ENCODE data around the gene SLC23A1.

SLC23A1 gene

GRCh38 chr5:139406963-139407362 lies 23.9 kb upstream of the SLC23A1 start:
- no peak for DNase-seq

- DNase-seq = no peak
Observed at GRCh38 chr5:139404484-139404840, 21.4 kb upstream of the SLC23A1 start.

- DNase-seq = peak; percentile 99
Observed at GRCh38 chr5:139403787-139404483, 20.8 kb upstream of the SLC23A1 start, which contains the start of gene SPATA24. SPATA24 (minus strand) TSS chr5:139404089; CDS start chr5:139404060, 29 bp downstream.

DNA sequence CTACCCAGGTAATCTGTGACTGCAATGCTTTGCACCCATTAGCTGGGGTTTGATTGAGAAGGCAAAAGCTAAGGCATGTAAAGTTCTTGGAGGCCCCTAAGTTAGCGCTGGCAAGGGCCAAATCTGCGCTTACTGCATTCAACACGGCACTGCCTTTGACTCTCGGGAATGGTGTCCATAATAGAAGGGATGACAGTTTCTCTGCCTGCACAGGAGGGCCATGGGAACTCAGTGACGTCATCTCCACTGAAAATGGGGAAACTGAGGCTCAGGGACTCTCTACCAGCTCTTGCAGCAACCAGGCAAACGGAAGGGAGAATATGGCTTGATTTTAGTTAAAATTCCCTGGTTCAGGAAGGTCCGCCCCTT lies 20.3 kb upstream of the SLC23A1 start:
- DNase-seq = no peak

DNA sequence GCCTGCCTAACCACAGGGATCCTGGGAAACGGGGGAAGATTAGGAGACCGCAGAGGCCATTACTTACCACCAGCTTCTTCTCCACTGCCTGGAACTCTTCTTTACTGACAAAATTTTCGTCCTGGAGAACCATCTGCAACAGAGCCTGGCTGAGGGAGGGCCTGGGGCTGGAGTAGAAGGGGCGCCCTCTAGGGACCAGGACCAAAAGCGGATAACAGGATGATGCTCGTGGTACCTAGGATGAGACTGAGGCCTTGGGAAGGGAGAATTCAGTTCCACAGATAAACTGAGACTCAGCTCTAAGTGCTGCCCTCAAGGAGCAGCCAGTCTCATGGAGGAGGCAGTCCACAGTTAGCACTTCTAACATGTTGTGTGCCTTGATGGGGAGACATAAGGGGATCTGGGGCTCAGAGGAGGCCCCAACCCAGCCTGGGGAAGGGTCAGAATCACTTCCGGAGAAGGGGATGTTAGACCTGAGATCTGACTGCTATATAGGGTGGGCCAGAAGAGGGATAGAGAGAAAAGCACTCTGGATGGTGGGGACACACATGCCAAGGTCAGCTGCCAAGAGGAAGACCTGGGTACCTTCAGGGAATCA lies 19.6 kb upstream of the SLC23A1 start:
- no peak for DNase-seq

DNA sequence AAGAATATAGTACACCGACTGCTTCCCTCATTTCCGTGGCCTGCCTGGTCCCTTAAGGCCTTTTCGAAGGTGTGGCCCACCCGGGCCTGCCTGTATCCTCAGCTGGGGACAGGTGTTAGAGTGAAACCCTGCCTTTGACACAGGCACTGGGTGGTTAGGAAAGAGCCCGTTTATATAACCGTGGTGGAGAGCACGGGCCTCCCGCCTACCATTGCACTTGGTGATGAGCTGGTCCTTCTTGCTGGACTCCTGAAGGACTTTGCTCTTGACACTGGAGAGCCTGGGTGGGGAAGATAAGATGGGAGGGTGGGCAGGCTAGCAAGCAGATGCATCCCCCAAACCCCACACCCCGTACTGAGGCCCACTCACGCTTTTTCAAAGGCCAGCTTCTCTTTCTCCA lies 18.4 kb upstream of the SLC23A1 start:
- DNase-seq = no peak

- DNase-seq = no peak
Observed at GRCh38 chr5:139399501-139400121, 16.5 kb upstream of the SLC23A1 start.

- DNase-seq = no peak
Observed at GRCh38 chr5:139397921-139398320, 14.8 kb upstream of the SLC23A1 start.

DNA sequence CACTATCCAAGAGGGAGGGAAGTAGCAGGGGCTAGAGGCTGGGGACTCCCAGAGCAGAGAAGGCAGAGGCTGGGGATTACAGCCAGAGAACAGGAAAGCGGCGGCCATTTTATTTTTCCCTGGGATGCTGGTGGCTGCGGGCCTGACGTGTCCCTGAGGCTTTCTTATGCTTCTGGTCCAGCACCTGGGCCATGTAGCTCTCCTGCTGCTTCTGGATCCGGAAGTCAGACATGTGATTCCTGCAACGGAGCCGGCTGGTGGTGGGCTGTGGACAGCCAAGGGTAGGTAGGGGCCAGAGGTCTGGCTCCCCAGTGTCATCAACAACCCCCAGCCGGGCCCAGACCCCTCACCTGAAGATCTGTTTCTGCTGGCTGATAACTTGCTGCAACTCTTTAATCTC lies 13.6 kb upstream of the SLC23A1 start:
- no peak for DNase-seq

GRCh38 chr5:139395844-139396640 lies 12.9 kb upstream of the SLC23A1 start:
- no peak for DNase-seq

GRCh38 chr5:139394654-139395566 lies 11.8 kb upstream of the SLC23A1 start, which contains the start of gene PROB1:
PROB1 (minus strand) TSS chr5:139395104; CDS start chr5:139395081, 23 bp downstream.
- no peak for DNase-seq

DNA sequence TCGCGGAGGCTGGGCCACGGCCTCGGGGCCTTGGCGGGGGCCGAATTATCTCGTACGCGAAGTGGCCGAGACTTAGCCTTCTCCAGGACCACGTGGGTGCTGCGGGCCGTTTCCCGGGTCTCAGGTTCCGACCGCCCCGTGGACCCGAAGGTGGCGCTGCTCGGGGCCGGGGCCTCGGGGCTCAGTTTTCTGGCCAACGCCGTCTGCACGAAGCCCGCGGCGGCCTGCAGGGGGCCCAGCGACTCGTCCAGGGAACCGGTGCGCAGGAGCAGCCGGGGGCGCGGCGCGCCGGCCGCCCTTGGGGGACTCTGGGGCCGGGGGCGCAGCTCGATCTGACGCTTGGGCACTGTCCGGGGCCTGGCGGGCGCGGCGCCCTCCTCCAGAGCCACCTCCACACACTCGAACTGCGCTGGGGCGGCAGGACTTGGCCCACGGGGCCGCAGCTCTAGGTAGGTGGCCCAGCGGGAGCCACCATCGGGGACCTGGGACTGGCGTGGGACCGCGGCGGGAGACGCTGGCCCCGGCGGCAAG lies 11.1 kb upstream of the SLC23A1 start:
- DNase-seq = peak; percentile 86

- no peak for DNase-seq
Observed at GRCh38 chr5:139393497-139394122, 10.5 kb upstream of the SLC23A1 start.

DNA sequence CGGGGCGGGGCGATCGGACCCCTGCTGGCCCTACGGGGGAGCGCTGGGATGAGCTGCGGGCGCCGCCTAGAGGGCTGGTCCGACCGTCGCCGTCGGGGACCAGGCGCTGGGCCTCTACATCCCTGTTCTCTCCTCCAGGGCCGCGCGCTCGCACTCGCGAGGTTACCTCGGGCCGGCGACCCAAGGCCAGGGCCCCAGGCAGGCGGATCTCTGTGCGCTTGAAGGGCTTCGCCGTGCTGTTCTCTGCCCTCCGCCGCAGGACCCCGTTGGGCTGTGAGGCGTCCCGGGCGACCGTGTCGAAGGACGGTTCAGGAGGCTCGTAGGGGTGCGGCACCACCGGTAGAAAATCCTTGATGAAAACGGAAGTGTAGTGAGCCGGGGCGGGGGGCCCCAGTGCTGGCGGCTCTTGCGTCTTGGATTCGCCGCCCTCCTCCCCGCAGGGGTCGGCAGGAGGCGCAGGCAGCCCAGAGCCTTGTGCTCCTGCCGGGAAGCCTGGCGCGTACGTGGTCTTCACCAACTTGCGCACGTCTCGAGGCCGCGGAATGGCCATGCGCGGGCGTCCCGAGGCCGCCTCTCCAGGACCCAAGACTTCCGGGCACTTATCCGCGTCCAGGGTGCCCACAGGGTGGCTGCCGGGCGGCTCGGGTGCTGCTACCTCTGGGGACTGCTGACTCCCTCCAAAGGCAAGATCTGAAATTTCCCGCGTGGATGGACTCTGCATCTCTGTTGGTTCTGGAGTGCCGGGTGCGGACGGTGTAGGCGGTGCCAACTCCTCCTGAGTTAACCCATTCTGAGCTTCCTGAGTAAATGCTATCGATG lies 9.8 kb upstream of the SLC23A1 start:
- peak; percentile 90 for DNase-seq

- no peak for DNase-seq
Observed at GRCh38 chr5:139392324-139392677, 9.2 kb upstream of the SLC23A1 start.

DNA sequence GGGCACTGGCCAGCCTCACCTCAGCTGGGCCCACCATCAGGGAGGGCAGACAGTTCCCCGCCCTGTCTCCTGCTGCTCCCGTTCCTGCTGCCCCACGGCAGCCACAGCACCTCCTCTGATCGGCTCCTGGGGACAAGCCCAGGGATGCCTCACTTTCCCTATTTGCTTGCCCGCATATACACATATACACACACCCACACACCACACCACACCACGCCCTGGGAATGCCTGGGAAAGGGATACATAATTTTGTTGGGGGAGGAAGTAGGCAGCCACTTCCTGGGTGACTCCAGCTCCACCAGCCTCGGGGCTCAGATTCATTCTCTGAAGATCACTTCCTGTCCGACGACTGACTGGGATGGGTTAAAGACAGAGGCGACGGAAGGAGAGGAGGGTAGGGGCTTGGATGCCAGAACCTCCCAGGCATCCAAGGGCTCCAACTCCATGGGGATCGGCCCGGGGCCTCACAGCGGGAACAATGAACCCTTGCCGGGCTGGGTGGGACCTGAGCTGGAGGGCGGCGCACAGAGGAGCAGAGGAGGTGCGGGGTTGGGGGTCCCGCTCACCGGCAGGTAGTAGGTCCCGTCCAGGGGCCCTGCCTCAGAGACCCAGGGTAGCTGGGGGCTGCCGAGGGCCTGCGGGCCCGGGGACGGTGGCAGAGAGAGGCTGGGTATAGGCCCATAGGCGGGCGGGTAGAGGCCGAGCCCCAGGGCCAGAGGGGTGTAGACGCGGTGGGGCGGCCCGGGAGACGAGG lies 8.7 kb upstream of the SLC23A1 start:
- DNase-seq = no peak

DNA sequence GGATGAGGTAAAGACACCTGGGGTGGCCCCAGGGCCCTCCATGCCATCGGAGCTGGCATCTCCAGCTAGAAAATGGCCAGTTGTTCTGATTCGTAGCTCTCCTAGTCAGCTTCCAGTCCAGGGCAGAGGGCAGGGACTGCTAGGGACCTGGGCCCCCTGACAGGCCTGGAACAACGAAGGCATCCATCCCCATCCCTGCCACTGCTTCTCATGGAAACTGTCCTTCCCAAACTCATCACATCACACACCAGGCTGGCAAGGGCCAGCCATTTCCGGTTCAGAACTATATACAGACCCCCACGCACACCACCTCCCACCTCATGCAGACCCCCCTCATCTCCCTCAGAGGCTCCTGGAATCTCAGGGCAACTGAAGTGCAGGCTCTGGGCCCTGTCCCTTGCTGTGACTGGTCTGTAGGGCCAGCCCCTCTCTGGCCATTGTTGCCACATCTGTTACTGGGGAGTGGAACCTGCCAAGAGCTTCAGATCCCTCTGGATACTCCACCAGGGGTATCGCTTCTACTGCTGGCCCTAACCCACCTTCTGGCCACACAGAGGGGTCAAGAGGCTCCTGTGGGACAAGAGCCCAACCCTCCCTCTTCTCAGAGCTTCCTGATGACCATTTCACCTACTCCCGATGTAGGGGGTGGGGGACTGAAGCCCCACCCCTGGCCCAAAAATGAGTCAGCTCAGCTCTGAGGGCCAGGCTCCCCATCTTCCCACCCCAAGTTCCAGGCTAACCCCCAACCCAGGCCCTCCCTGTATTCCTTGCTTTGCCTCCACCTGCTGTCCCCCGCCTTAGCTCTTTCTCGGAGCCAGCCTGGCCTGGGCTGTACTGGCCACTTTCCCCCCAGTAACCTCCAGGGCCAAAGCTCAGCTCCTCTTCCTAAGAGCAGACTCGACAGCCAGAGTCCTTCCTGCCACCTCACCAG lies 7.8 kb upstream of the SLC23A1 start:
- no peak for DNase-seq

GRCh38 chr5:139389701-139390638 lies 6.9 kb upstream of the SLC23A1 start, which contains the start of gene MZB1:
MZB1 (minus strand) TSS chr5:139389913; CDS start chr5:139389856, 57 bp downstream.
- DNase-seq = peak; percentile 85

Data from activated CD8-positive, alpha-beta memory T cell treated with anti-CD3 and anti-CD28 coated beads for 24 hours (primary cell).